CD1c-positive myeloid dendritic cell (primary cell): ENCODE measurements around the gene ISOC2.

Experiments used
- DNase-seq: peaks from one replicate; pipeline ENCODE4 v3.0.0-alpha.2; 2016; ENCODE audit errors: extremely low spot score

ISOC2 gene

DNA sequence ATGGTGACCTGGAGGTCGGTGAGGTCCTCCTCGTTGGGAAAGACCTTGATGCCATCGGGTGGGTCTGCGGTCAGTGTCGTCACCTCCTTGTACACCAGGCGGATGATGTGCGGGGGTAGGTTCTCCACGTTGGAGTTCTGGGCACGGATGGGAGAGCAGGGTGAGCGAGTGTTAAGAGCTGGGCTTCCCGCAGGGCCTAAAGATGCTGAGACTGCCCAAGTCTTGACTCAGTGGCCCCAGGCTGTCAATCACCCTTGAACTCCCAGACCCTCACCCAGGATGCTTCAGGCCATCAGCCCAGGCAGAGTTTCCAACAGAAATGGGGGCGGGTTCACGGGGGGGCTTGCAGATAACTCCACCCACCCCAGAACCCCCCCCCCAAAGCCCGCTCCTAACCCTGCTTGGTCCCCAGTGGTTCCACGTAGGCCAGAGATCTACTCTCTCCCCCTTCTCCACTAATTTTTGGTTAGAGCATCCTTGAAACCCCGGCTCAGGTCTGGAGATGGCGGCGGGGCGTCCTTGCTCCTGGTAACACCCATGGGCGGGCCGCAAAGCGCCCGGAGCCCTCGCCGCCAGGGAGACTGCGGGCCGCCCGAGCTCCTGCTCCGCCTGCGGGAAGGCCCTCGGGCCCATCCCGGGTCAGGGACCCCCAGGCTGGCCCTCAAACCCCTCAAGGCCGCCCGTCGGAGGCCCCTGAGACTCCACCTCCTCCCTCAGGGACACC lies 54.5 kb downstream of the ISOC2 start:
- peak; percentile 45 for DNase-seq

DNA sequence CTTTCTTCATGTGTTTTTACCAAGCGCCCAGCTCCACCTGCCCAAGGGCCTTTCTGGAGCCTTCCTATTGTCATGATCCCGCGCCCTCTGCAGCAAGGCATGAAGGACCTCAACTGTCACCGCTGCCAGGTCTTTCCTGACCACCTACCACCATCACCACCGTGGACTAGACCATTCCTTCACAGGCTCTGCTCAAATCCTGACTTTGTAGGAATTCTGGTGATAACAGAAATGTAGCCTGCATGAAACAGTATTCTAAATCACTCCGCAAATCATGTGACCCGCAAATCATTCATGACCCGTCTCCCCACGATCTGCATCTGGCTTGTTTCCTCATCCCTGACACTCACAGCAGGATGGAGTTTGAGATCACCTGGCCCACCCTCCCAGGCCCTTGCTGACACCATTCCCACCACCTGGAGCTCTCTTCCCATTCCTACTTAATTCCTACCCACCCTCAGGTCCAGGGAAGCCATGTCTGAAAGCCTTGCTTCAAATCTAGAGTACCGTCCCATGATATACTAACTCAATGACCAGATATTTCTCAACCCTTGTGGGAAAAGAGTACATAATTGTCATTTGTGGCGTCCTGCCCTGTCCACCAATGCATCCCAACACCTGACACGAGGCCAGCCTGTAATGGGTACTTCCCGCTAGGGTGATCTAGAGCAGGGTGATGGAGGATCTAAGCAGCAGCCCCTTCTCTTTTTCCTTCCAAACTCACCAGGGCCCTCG lies 55.2 kb downstream of the ISOC2 start:
- DNase-seq, result no peak

DNA sequence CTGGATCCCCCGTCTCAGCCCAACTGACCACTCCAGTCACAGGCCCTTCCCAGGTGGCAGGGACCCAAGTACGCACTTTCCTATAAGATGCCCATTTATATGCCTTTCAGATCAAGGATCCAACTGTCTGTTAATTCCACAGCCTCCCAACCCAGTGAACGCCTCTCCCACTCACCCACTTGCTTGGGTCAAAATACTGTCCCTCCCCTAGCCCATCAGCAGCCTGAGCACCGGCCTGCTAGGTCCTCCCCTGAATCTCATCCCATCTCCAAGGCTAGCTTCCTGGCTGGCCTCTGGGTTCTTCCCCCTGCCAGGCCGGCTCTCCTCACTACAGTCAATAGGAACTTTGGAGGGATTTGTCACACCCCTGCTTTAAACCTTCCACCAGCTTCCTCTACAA lies 55.8 kb downstream of the ISOC2 start:
- DNase-seq, result no peak
